Endometrial microvascular endothelial cells (primary cell): Measurements from ENCODE around the gene PEX13. TPM values are rescaled to one million over a fixed set of nuclear protein-coding genes. Genes with fewer than 3 reads are reported as not detected.
"Not testable (repeated sequence)": the region's sequence is repeated elsewhere in the genome, so short reads cannot be mapped to it uniquely, and the experiment has no call there.

Source experiments
- in situ Hi-C: cut with HindIII; loops from 2 replicates; pipeline ENCODE4 v1.10.0; 2017; ENCODE audit warnings: low sequenced_read_pairs, low pct_unique_long_range_greater_than_20kb; ENCODE audit errors: inconsistent ontology term
- total RNA-seq: library from RNA; depleted of rRNA; stranded (reverse); fragments of >200 nt; gene quantifications from one replicate; pipeline ENCODE4 v1.2.3, GENCODE V29; 2015; ENCODE audit errors: inconsistent ontology term

Gene PEX13
- 36.8 TPM for total RNA-seq

- in situ Hi-C loops, result no loop called here
Observed at GRCh38 chr2:61017556-61018317, at the start of gene PEX13, which contains the start of gene PUS10. PEX13 (plus strand) TSS chr2:61017720; CDS start chr2:61017760, 40 bp downstream. PUS10 (minus strand) TSS chr2:61018255; CDS start chr2:61011890, 6,365 bp downstream.

- in situ Hi-C loops, result no loop called here
Observed at GRCh38 chr2:60972889-60973656, 44.4 kb upstream of the PEX13 start.

- in situ Hi-C loops, result no loop called here
Observed at GRCh38 chr2:60973705-60974104, 43.8 kb upstream of the PEX13 start.

- in situ Hi-C loops, result no loop called here
Observed at GRCh38 chr2:60974652-60975051, 42.9 kb upstream of the PEX13 start.

GRCh38 chr2:60976256-60976850 lies 41.2 kb upstream of the PEX13 start:
- in situ Hi-C loops, result no loop called here

GRCh38 chr2:60976875-60977561 lies 40.5 kb upstream of the PEX13 start:
- in situ Hi-C loops, result no loop called here

GRCh38 chr2:60977562-60977895 lies 40.0 kb upstream of the PEX13 start:
- in situ Hi-C loops, result no loop called here

- in situ Hi-C loops, result no loop called here
Observed at GRCh38 chr2:60979231-60979630, 38.3 kb upstream of the PEX13 start.

GRCh38 chr2:60980071-60980815 lies 37.3 kb upstream of the PEX13 start:
- in situ Hi-C loops, result no loop called here

- in situ Hi-C loops, result not testable (repeated sequence)
Observed at GRCh38 chr2:60982066-60982465, 35.5 kb upstream of the PEX13 start.

GRCh38 chr2:60984720-60985119 lies 32.8 kb upstream of the PEX13 start:
- in situ Hi-C loops, result no loop called here

- in situ Hi-C loops, result no loop called here
Observed at GRCh38 chr2:60987041-60987440, 30.5 kb upstream of the PEX13 start.

- in situ Hi-C loops, result not testable (repeated sequence)
Observed at GRCh38 chr2:60987656-60988055, 29.9 kb upstream of the PEX13 start.

GRCh38 chr2:60989259-60989658 lies 28.3 kb upstream of the PEX13 start:
- in situ Hi-C loops, result no loop called here

GRCh38 chr2:60991644-60992043 lies 25.9 kb upstream of the PEX13 start:
- in situ Hi-C loops, result no loop called here

GRCh38 chr2:60992985-60993392 lies 24.5 kb upstream of the PEX13 start:
- in situ Hi-C loops, result no loop called here

- in situ Hi-C loops, result no loop called here
Observed at GRCh38 chr2:60994131-60994530, 23.4 kb upstream of the PEX13 start.

- in situ Hi-C loops, result no loop called here
Observed at GRCh38 chr2:60998628-60999545, 18.6 kb upstream of the PEX13 start.
